OCI-M2 (cell line): ENCODE results near the gene PRMT7.

Source experiments
- DNase-seq: peaks from one replicate; lab custom pipeline; 2025; ENCODE audit not compliant: unreplicated experiment; lab: John Stamatoyannopoulos, UW

The PRMT7 gene

DNA sequence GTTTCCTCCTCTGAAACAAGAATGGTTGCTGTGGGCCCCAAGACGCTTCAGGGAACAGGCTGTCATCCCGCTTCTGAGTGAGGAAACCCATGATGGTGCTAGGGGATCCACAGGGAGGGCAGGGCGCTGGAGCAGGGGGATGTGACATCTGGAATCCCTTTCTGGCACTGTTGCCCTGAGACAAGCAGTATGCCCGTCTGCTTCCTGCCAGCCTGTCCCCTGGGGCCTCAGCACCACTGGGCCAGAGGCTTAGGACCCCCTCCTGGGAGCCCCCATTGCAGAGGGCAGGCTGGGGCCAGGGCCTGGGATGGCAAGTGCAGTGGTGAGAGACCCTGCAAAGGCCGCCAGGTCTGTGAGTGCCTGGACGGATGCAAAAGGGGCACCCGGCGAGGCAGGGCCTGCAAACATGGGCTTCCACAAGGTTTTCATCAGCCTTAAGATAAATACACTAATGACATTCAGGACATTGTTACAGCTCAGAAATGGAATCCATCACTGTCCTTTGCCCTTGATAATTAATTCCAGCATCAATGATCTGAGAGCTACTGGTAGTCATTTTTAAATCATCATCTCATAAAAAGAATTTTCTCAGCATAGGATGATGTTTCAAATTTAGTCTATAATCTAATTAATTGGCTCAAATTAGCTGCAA lies 51.6 kb downstream of the PRMT7 start:
- no peak for DNase-seq

DNA sequence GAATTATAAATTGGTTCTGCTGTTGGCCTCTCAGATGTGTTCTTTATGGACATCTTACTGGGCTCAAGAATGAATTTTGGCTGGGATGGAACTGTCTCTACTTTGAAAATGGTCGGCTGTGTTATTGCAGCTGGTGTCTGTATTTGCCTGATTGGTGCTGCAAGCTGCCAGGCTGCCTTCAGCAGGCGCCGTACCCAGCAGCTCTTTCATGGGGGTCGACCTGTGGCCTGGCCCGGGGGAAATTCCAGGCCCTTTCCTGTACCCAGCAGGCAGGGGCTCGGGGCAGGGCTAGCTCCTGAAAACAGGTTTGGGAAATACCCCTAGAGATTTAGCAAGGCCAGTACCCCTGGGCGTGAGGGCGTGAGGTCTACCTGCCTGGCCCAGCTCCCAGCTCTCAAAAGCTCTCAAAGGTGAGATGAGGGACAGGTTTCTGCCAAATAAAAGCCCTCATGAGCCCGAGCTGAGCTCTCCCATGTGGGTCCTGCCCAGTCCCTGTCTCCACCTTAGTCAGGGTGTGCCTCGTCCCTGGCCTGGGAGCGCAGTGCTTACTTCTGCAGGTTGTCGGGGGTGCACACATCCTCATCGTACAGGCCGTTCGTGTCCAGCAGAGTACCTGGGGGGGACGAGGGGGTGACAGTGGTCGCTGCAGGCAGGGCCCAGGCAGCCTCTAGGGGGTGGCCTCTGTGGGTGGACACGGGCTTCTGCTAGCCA lies 52.3 kb downstream of the PRMT7 start:
- no peak for DNase-seq

DNA sequence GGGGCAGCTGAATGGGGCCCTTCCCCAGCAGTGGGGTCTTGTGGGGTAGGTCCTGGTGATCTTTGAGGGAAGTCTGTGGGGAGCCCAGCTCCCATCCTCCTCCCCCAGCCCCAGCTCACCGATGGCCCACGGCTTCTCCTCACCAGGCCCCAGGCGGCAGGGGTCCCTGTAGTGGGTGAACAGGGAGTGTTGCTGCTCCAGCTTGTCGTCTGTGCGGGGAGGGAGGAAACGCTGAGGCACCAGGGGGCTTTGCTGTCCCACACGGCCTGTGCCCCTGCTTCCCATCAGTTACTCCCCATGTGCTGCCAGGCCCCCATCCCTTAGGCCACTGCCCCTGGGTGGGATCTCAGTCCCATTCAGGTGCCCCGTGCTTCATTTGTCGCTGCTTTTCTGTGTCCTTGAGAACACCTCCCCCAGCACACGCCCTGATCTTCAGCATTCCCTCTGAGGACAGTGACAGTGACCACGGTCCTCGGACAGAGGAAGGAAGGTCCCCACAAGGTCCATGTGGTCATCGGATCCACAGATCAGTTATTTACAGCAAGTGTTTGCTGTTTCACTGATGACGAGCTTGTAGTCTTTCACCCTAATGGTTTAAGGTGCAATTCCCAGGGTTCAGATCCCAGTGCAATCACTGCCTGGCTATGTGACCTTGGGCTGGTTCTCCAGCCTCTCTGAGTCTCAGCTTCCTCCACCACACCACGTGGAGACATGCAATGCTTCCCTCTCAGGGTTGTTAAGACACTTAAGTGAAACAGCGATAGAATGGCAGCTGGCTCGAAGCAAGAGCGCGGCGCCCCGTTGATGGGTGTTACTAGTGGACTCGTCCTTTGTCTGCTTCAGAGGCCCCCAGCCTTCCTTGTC lies 53.1 kb downstream of the PRMT7 start:
- DNase-seq: no peak

- DNase-seq: no peak
These were observed 53.8 kb downstream of the PRMT7 start for GRCh38 chr16:68364561-68364998.

GRCh38 chr16:68365167-68365817 lies 54.5 kb downstream of the PRMT7 start:
- DNase-seq: no peak

DNA sequence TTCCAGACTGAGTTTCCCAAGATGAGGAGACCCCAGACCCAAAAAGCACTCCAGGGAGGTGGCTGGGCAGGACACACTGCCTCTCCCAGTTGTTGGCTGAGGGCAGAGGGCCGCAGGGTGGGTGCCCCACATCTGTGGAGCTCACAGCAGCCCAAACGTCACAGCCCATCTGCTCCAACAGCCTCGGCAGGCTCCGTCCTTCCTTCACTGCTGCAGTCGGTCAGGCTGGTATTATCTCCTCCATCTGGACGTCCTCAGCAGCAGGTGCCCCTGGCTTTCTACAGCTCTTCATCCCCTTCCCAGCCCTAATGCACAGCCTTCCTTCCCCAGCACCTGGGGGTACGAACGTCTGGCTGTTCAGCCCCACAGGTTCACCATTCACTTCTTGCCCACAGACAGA lies 55.2 kb downstream of the PRMT7 start:
- DNase-seq: no peak

DNA sequence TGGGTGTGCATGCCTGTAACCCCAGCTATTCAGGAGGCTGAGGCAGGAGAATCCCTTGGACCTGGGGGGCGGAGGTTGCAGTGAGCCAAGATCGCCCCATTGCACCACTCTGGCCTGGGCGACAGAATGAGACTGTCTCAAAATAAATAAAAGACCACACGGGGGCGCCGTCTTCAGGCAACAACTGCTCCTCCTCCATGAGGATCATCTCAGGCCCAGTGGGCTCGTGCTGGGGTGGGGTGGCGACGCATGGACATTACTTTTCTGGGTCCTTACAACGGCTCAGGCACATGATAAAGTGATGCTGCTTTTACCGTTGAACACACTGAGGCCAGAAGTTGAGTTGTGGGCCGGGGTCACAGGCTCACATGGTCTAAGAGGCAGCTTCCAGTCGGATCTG lies 56.2 kb downstream of the PRMT7 start:
- no peak for DNase-seq

DNA sequence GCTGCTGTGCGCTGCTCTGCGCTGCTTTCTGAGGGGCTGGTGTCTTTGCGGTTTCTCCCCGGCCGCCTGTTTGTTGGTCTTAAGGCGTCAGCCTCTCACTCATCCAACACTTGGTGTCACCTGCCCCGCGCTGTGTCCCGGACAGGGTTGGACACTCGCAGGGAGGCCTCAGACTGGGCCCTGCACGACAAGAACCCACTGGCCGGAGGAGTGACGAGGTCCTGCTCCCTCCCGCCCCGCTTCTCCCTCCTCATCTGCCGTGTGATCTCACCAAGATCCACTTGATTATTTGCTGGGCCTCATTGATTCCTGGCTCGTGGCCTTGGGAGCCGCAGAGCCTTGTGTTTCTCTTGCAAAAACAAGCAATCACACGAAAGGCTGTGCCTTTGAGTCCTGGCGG lies 56.6 kb downstream of the PRMT7 start:
- no peak for DNase-seq

- no peak for DNase-seq
These were observed 57.1 kb downstream of the PRMT7 start for GRCh38 chr16:68367891-68368290.

DNA sequence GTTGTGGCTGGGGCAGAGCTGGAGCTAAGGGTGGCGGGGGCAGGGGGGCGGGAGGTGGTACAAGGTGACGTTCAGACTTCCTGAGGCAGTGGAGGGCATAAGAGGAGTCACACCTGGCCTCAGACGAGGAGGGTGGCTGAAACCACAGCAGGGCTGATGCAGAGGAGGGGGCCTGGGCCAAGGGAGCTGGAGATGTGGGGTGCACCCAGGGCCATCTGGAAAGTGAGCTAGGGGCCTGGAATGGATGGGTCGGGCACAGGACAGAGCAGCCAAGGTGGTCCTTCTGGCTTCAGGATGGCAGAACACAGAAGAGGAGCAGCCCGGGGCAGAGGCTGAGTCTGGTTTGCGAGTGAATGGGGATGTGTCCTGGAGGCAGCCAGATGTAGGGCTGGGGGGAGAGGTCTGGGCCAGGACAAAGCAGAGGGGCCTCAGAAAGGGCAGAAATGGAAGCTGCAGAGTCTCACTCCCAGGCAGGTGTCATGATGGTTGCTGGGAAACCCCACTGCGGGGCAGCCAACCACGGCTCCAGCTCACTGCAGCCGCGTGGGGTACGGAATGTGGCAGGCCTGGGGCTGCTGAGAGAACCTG lies 57.6 kb downstream of the PRMT7 start:
- DNase-seq: no peak

DNA sequence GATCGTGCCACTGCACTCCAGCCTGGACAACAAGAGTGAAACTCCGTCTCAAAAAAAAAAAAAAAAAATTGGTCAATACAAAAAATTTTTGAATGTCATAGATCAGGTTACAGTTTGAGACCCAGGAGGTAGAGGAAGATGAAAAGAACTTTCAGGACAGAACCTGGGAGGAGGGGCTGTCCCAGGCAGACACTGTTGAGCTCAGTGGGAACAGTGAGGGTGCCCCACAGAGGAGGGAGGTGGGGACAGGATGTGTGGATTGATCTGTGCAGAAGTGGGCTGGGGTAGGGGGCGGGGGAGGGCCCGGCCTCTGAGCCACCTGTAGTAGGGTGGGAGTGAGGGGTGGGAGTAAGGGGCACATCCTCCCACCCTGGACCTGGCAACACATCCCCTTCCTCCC lies 58.3 kb downstream of the PRMT7 start:
- no peak for DNase-seq

- no peak for DNase-seq
These were observed 59.1 kb downstream of the PRMT7 start for GRCh38 chr16:68369697-68370580.

GRCh38 chr16:68370581-68371275 lies 59.9 kb downstream of the PRMT7 start:
- DNase-seq: no peak

DNA sequence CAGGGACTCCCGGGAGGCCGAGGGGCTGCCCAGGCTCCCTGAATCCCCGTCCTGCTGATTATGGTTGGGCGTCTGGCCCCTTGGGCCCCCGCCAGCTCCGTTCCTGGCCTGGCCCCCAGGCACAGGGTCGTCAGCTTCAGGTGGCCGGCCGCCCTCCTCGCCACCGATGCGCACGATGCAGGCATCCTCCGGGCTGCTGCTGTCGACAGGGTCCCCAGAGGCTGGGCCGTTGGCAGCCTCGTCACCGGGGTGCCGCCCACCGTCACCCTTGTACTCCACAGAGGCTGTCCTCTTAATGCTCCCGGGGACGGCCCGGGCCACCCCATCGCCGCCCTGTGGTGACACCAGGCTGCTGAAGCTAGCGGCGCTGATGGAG lies 60.4 kb downstream of the PRMT7 start:
- no peak for DNase-seq

- DNase-seq: no peak
These were observed 61.0 kb downstream of the PRMT7 start for GRCh38 chr16:68371706-68372380.

GRCh38 chr16:68372381-68372720 lies 61.5 kb downstream of the PRMT7 start:
- DNase-seq: no peak

DNA sequence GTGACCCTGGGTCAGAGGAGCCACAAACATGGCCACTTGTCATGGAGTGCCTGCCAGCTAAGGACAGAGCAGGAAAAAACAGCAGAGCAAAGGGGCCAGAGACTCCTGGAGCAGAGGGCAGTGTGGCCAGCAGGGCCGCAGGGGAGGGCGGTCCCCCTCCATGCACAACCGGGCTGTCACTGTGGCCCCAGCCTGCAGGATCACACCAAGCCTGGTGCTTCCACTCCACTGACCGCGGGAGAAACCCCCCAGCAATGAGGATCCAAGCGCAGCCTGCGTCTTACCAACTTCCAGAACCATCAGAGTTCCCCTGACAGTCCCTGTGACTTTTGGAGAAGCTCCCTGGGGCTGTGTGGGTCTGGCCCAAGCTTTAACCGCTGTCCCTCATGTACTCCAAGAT lies 62.0 kb downstream of the PRMT7 start:
- DNase-seq: no peak

- no peak for DNase-seq
These were observed 62.9 kb downstream of the PRMT7 start for GRCh38 chr16:68373528-68374245.
